GM12891 (cell line): Measurements from ENCODE around the gene DHX35.

Experiments
- DNase-seq: peaks from one replicate; pipeline ENCODE4 v3.0.0; 2011; ENCODE audit warnings: low spot score; ENCODE audit not compliant: insufficient read length
- FAIRE-seq: peaks from 2 replicates; lab custom pipeline; 2011; peaks lifted over from hg19 to GRCh38; lab: Jason Lieb, UNC
- PAX5 ChIP-seq: IDR thresholded peaks from 2 replicates; pipeline ENCODE4 v1.6.1; 2011; ENCODE audit warnings: low read length, moderate library complexity, mild to moderate bottlenecking; ENCODE audit not compliant: insufficient read depth, severe bottlenecking
- POLR2A ChIP-seq: IDR thresholded peaks from 2 replicates; pipeline ENCODE4 v1.6.1; 2011; ENCODE audit warnings: low read depth, low read length, control low read depth
- POLR2AphosphoS5 ChIP-seq: IDR thresholded peaks from 2 replicates; pipeline ENCODE4 v1.6.1; 2011; ENCODE audit warnings: low read depth, low read length, control low read depth
- POU2F2 ChIP-seq: IDR thresholded peaks from 2 replicates; pipeline ENCODE4 v1.6.1; 2011; ENCODE audit warnings: low read depth, mild to moderate bottlenecking, control low read depth, low read length, moderate library complexity
- SPI1 ChIP-seq: IDR thresholded peaks from 2 replicates; pipeline ENCODE4 v1.6.1; 2011; ENCODE audit warnings: low read depth, low read length, control low read depth
- TAF1 ChIP-seq: IDR thresholded peaks from 2 replicates; pipeline ENCODE4 v1.6.1; 2011; ENCODE audit warnings: low read depth, low read length, control low read depth

DHX35 gene

GRCh38 chr20:38937978-38938473 lies 24.1 kb upstream of the DHX35 start:
- TF ChIP-seq PAX5 (no peak), POU2F2 (no peak)
- no peak for DNase-seq
- FAIRE-seq = no peak

GRCh38 chr20:38939686-38940085 lies 22.5 kb upstream of the DHX35 start:
- no peak for TF ChIP-seq TAF1
- FAIRE-seq (no peak), DNase-seq (no peak)

GRCh38 chr20:38940644-38941043 lies 21.5 kb upstream of the DHX35 start:
- no peak for FAIRE-seq
- DNase-seq = no peak
- no peak for TF ChIP-seq POLR2AphosphoS5

GRCh38 chr20:38941726-38942389 lies 20.3 kb upstream of the DHX35 start:
- TF ChIP-seq POLR2A (no peak), POLR2AphosphoS5 (no peak)
- FAIRE-seq (no peak), DNase-seq (no peak)

GRCh38 chr20:38945012-38945411 lies 17.1 kb upstream of the DHX35 start:
- FAIRE-seq (no peak), DNase-seq (no peak)
- TF ChIP-seq SPI1 (no peak), POLR2A (no peak), PAX5 (no peak), POLR2AphosphoS5 (no peak), POU2F2 (no peak), TAF1 (no peak)

GRCh38 chr20:38946836-38947235 lies 15.3 kb upstream of the DHX35 start:
- FAIRE-seq = no peak
- no peak for DNase-seq
- TF ChIP-seq POLR2AphosphoS5 = no peak
- TF ChIP-seq SPI1 = no peak
- no peak for TF ChIP-seq POU2F2
- TF ChIP-seq PAX5 = no peak
- no peak for TF ChIP-seq TAF1
- TF ChIP-seq POLR2A = no peak

- no peak for TF ChIP-seq POLR2A
- no peak for TF ChIP-seq POU2F2
- TF ChIP-seq POLR2AphosphoS5 = no peak
- TF ChIP-seq SPI1 = no peak
- no peak for TF ChIP-seq TAF1
- TF ChIP-seq PAX5 = no peak
- no peak for FAIRE-seq
Observed at GRCh38 chr20:38947931-38948362, 14.2 kb upstream of the DHX35 start.

GRCh38 chr20:38950254-38950653 lies 11.9 kb upstream of the DHX35 start:
- no peak for TF ChIP-seq TAF1
- TF ChIP-seq POU2F2 = no peak
- DNase-seq (no peak), FAIRE-seq (no peak)

More at GRCh38 chr20:38947931-38948362, 14.2 kb upstream of the DHX35 start:
- DNase-seq = no peak

GRCh38 chr20:38951611-38952010 lies 10.5 kb upstream of the DHX35 start:
- TF ChIP-seq SPI1 = no peak
- no peak for TF ChIP-seq POU2F2
- TF ChIP-seq POLR2AphosphoS5 = no peak
- no peak for TF ChIP-seq TAF1
- TF ChIP-seq PAX5 = no peak
- no peak for TF ChIP-seq POLR2A
- DNase-seq = no peak
- no peak for FAIRE-seq

- no peak for FAIRE-seq
Observed at GRCh38 chr20:38952153-38952552, 10.0 kb upstream of the DHX35 start.

More at GRCh38 chr20:38952153-38952552, 10.0 kb upstream of the DHX35 start:
- TF ChIP-seq TAF1 = no peak
- no peak for TF ChIP-seq POLR2AphosphoS5
- TF ChIP-seq SPI1 = no peak
- no peak for TF ChIP-seq POU2F2
- TF ChIP-seq POLR2A = no peak
- TF ChIP-seq PAX5 = no peak
- DNase-seq = no peak
